ENCODE results near the gene WDR27. TPM values are rescaled to one million over a fixed set of nuclear protein-coding genes. Genes with fewer than 3 reads are reported as not detected.
A peak's percentile ranks its signal among the peaks of the same experiment; 100 is the strongest.

WDR27 gene
- polyA plus RNA-seq, 2 donors = 10.3 to 24.0 TPM

DNA sequence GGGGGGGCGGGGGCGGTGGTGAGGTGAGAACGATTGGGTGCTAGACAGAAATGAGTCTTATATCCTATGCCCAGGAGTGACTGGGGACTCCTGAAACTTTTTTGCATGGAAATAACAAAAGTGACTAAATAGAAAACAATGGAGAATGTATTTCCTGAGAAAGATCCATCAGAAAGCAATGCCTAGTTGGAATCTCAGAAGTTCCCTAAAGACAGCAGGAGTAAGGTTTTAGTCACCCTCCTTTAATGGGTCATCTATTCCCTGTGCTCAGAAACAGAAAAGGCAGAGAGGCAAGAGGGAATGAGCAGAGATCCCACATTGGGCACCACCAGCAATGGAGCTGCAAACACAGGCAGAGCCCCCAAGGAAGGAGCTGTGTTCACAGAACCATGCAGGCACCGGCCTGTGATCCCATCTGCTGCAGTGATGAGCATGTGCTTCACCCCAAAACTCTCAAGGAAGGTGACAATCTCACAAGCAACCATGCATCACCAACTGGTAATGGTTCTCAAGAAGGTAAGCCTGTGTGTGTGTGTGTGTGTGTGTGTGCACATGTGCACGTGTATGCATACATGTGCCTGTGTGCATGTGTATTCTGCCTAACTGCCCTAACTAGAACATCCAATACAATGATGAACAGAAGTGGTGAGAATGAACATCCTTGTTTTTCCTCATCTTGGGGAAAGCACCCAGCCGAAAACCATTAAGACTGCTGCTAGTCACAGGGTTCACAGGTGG lies 168.4 kb downstream of the WDR27 start:
- Histone ChIP-seq H3K4me1 (ENCODE audit: control insufficient read depth in 2 of 2, insufficient read depth in 2 of 2, low read length in 1 of 2) (no peaks in the 10 kb centered on the region), H3K27ac (ENCODE audit: low read depth in 2 of 2, low read length in 1 of 2) (no peak overlapping the region), H3K27me3 (ENCODE audit: control insufficient read depth in 1 of 2, insufficient read depth in 2 of 2, low read length in 2 of 2) (no peaks in the 10 kb centered on the region), H3K36me3 (ENCODE audit: control insufficient read depth in 2 of 2, insufficient read depth in 2 of 2, low read length in 1 of 2) (no peaks in the 10 kb centered on the region), H3K4me3 (ENCODE audit: low read depth in 1 of 2, low read length in 2 of 2) (no peak overlapping the region), H3K9me3 (ENCODE audit: control insufficient read depth in 2 of 2, insufficient read depth in 1 of 2, low read depth in 1 of 2, low read length in 1 of 2) (peaks cover 0 to 6% of the 10 kb centered on the region in 2 donors)
- 96 to 97% methylated on average over 6 of the region's 6 CpGs for WGBS, 2 donors

DNA sequence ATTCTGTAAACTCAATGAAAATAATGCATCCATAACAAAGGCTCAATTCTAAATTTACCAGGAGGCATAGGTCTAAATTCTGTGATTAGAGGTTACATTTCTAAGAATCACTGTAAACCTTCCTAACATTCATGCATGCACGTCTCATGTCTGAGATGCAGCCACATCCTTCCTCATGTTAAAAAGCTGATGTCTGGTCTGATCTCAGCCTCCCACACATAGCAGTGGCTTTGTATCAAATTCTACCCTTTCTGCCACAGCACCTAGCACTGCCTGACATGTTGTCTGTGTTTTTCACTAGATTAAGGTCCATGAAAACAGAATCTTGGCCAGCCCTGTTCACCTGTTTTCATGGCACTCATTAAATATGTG lies 171.1 kb downstream of the WDR27 start:
- Histone ChIP-seq H3K4me3 (ENCODE audit: low read depth in 1 of 2, low read length in 2 of 2) (no peak overlapping the region), H3K36me3 (ENCODE audit: control insufficient read depth in 2 of 2, insufficient read depth in 2 of 2, low read length in 1 of 2) (no peaks in the 10 kb centered on the region), H3K4me1 (ENCODE audit: control insufficient read depth in 2 of 2, insufficient read depth in 2 of 2, low read length in 1 of 2) (no peaks in the 10 kb centered on the region), H3K27me3 (ENCODE audit: control insufficient read depth in 1 of 2, insufficient read depth in 2 of 2, low read length in 2 of 2) (no peaks in the 10 kb centered on the region), H3K9me3 (ENCODE audit: control insufficient read depth in 2 of 2, insufficient read depth in 1 of 2, low read depth in 1 of 2, low read length in 1 of 2) (peaks cover 0 to 6% of the 10 kb centered on the region in 2 donors), H3K27ac (ENCODE audit: low read depth in 2 of 2, low read length in 1 of 2) (peak overlapping the region; percentile 0 to 54)
- 70 to 78% methylated on average over 1 of the region's 1 CpG for WGBS, 2 donors

DNA sequence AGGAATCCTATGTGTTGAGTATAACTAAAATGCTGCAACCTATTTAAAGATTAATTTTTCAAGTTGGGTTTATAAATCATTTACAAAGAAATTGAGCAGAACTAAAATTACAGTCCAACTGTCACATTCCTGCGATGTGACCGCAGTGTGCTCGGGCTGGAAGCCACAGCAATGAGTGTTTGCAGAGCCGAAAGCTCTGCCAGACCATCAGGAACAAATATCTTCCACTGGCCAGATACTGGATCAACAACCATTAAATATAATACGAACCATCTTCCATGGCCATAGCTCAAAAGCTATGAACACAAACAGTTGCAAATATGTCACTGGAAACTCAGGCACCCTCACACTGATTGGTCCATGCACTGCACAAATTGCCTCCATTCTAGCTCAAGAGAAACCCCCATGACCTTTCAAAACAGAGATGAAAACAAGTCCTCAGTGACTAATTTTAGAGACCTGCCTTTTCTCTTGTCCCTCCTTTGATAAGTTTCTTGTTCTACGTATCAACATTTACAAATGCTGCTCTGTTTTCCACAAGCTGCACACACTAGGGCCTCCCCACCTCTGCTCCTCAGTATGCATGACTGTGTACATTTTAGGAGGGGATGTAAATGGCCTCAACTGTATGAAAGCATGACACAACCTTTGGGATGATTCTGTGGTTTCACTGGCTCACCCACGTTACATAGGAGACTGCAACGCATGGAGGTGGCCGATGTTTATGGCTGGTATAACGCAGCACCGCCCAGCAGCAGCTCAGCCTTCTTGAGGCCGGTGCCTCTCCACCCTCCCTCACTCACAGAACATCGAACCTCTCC lies 171.7 kb downstream of the WDR27 start:
- Histone ChIP-seq H3K27ac (ENCODE audit: low read depth in 2 of 2, low read length in 1 of 2) (peak overlapping the region; percentile 0 to 54), H3K4me1 (ENCODE audit: control insufficient read depth in 2 of 2, insufficient read depth in 2 of 2, low read length in 1 of 2) (no peaks in the 10 kb centered on the region), H3K4me3 (ENCODE audit: low read depth in 1 of 2, low read length in 2 of 2) (no peak overlapping the region), H3K27me3 (ENCODE audit: control insufficient read depth in 1 of 2, insufficient read depth in 2 of 2, low read length in 2 of 2) (no peaks in the 10 kb centered on the region), H3K36me3 (ENCODE audit: control insufficient read depth in 2 of 2, insufficient read depth in 2 of 2, low read length in 1 of 2) (no peaks in the 10 kb centered on the region), H3K9me3 (ENCODE audit: control insufficient read depth in 2 of 2, insufficient read depth in 1 of 2, low read depth in 1 of 2, low read length in 1 of 2) (peaks cover 0 to 6% of the 10 kb centered on the region in 2 donors)
- WGBS, 2 donors = 68 to 70% methylated on average over 13 of the region's 13 CpGs

DNA sequence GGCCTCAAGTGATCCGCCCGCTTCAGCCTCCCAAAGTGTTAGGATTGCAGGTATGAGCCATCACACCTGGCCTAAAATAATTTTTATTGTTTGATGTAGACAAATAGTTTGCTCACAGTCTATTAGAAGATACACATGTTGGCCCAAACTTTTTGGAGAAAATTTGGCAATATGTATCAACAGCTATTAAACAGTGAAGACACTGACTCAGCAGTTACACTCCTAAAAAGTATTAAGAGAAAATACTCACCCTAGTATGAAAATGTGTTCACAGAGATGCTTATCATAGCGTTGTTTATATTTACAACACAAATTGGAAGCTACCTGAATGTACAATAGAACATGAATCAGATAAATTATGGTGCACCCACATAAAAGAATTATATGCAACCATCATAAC lies 173.1 kb downstream of the WDR27 start:
- no peak overlapping the region for H3K27ac ChIP-seq (ENCODE audit: low read depth in 2 of 2, low read length in 1 of 2)
- H3K4me1 ChIP-seq (ENCODE audit: control insufficient read depth in 2 of 2, insufficient read depth in 2 of 2, low read length in 1 of 2) = no peaks in the 10 kb centered on the region
- WGBS, 2 donors = 96 to 97% methylated on average over 3 of the region's 3 CpGs
- H3K4me3 ChIP-seq (ENCODE audit: low read depth in 1 of 2, low read length in 2 of 2) = no peak overlapping the region
- no peaks in the 10 kb centered on the region for H3K27me3 ChIP-seq (ENCODE audit: control insufficient read depth in 1 of 2, insufficient read depth in 2 of 2, low read length in 2 of 2)
- H3K9me3 ChIP-seq (ENCODE audit: control insufficient read depth in 2 of 2, insufficient read depth in 1 of 2, low read depth in 1 of 2, low read length in 1 of 2) = peaks cover 0 to 3% of the 10 kb centered on the region in 2 donors
- no peaks in the 10 kb centered on the region for H3K36me3 ChIP-seq (ENCODE audit: control insufficient read depth in 2 of 2, insufficient read depth in 2 of 2, low read length in 1 of 2)

DNA sequence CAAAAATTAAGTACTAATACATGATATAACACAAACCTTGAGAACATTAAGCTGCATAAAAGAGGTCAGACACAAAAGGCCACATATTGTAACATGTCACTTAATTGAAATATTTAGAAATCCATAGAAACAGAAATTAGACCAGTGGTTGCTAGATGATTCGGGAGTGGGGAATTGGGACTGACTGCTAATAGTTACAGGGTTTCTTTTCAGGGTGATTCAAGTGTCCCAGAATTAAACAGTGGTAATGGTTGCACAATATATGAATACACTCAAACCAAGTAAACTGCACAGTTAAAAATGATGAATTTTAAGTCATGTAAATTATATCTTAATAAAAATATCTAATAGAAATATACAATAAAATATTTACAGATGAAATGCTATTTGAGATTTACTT lies 174.5 kb downstream of the WDR27 start:
- no peak overlapping the region for H3K4me3 ChIP-seq (ENCODE audit: low read depth in 1 of 2, low read length in 2 of 2)
- no peaks in the 10 kb centered on the region for H3K4me1 ChIP-seq (ENCODE audit: control insufficient read depth in 2 of 2, insufficient read depth in 2 of 2, low read length in 1 of 2)

DNA sequence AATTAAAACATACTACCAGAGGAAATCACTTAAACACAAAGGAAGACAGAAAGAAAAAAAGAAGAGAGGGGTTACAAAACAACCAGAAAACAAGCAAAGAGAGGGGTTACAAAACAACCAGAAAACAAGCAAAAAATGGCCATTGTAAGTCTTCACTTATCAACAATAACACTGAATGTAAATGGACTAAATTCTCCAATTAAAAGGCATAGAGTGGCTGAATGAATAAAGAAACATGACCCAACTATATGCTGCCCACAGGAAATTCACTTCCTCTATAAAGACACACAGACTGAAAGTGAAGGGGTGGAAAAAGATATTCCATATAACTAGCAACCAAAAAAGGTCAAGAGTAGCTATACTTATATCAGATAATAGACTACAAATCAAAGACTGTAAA lies 180.0 kb downstream of the WDR27 start:
- Histone ChIP-seq H3K36me3 (ENCODE audit: control insufficient read depth in 2 of 2, insufficient read depth in 2 of 2, low read length in 1 of 2) (no peaks in the 10 kb centered on the region), H3K9me3 (ENCODE audit: control insufficient read depth in 2 of 2, insufficient read depth in 1 of 2, low read depth in 1 of 2, low read length in 1 of 2) (peaks cover 0 to 8% of the 10 kb centered on the region in 2 donors), H3K4me3 (ENCODE audit: low read depth in 1 of 2, low read length in 2 of 2) (no peak overlapping the region), H3K27ac (ENCODE audit: low read depth in 2 of 2, low read length in 1 of 2) (no peak overlapping the region), H3K27me3 (ENCODE audit: control insufficient read depth in 1 of 2, insufficient read depth in 2 of 2, low read length in 2 of 2) (no peaks in the 10 kb centered on the region), H3K4me1 (ENCODE audit: control insufficient read depth in 2 of 2, insufficient read depth in 2 of 2, low read length in 1 of 2) (no peaks in the 10 kb centered on the region)

More for the DNA sequence above, 174.5 kb downstream of the WDR27 start:
- 82 to 96% methylated on average over 1 of the region's 1 CpG for WGBS, 2 donors
- no peak overlapping the region for H3K27ac ChIP-seq (ENCODE audit: low read depth in 2 of 2, low read length in 1 of 2)
- H3K9me3 ChIP-seq (ENCODE audit: control insufficient read depth in 2 of 2, insufficient read depth in 1 of 2, low read depth in 1 of 2, low read length in 1 of 2) = no peaks in the 10 kb centered on the region
- H3K36me3 ChIP-seq (ENCODE audit: control insufficient read depth in 2 of 2, insufficient read depth in 2 of 2, low read length in 1 of 2) = no peaks in the 10 kb centered on the region
- no peaks in the 10 kb centered on the region for H3K27me3 ChIP-seq (ENCODE audit: control insufficient read depth in 1 of 2, insufficient read depth in 2 of 2, low read length in 2 of 2)

DNA sequence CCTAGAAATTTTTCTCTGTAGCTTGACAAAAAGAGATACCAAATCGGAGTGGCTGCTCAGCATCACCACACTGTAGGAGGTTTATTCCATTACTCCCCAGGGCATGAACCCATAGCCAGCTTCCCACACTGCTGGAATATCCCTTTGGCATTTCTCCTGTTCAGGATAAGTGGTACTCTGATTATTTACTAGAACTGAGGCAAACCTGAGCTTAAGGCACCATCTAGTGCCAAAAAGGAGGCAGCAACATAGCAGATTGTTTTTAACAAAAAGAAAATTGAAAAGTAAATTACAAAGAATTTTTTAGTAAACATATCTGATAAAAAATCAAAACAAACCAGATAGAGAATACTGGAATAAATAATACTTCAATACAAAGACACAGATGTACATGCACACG lies 181.7 kb downstream of the WDR27 start:
- Histone ChIP-seq H3K4me1 (ENCODE audit: control insufficient read depth in 2 of 2, insufficient read depth in 2 of 2, low read length in 1 of 2) (no peaks in the 10 kb centered on the region), H3K36me3 (ENCODE audit: control insufficient read depth in 2 of 2, insufficient read depth in 2 of 2, low read length in 1 of 2) (no peaks in the 10 kb centered on the region), H3K4me3 (ENCODE audit: low read depth in 1 of 2, low read length in 2 of 2) (no peak overlapping the region), H3K9me3 (ENCODE audit: control insufficient read depth in 2 of 2, insufficient read depth in 1 of 2, low read depth in 1 of 2, low read length in 1 of 2) (peaks cover 0 to 8% of the 10 kb centered on the region in 2 donors), H3K27me3 (ENCODE audit: control insufficient read depth in 1 of 2, insufficient read depth in 2 of 2, low read length in 2 of 2) (no peaks in the 10 kb centered on the region), H3K27ac (ENCODE audit: low read depth in 2 of 2, low read length in 1 of 2) (no peak overlapping the region)
- 90 to 94% methylated on average over 2 of the region's 2 CpGs for WGBS, 2 donors

DNA sequence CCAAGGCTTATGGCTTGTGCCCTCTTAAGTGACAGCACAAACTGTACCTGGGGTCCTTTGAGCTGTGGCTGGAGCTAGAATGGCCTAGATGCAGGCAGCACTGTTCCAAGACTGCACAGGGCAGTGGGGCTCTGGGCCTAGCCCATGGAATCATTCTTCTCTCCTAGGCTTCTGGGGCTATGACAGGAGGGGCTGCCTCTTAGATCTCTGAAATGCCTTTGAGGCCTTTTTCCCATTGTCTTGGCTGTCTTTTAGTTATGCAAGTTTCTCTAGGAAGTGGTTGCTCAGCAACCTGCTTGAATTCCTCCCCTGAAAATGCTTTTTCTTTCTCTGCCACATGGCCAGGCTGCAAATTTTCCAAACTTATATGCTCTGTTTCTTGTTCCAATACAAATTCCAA lies 183.4 kb downstream of the WDR27 start:
- H3K4me3 ChIP-seq (ENCODE audit: low read depth in 1 of 2, low read length in 2 of 2) = no peak overlapping the region
- no peaks in the 10 kb centered on the region for H3K4me1 ChIP-seq (ENCODE audit: control insufficient read depth in 2 of 2, insufficient read depth in 2 of 2, low read length in 1 of 2)
- no peaks in the 10 kb centered on the region for H3K27me3 ChIP-seq (ENCODE audit: control insufficient read depth in 1 of 2, insufficient read depth in 2 of 2, low read length in 2 of 2)
- H3K27ac ChIP-seq (ENCODE audit: low read depth in 2 of 2, low read length in 1 of 2) = no peak overlapping the region
- peaks cover 0 to 8% of the 10 kb centered on the region in 2 donors for H3K9me3 ChIP-seq (ENCODE audit: control insufficient read depth in 2 of 2, insufficient read depth in 1 of 2, low read depth in 1 of 2, low read length in 1 of 2)
- no peaks in the 10 kb centered on the region for H3K36me3 ChIP-seq (ENCODE audit: control insufficient read depth in 2 of 2, insufficient read depth in 2 of 2, low read length in 1 of 2)

DNA sequence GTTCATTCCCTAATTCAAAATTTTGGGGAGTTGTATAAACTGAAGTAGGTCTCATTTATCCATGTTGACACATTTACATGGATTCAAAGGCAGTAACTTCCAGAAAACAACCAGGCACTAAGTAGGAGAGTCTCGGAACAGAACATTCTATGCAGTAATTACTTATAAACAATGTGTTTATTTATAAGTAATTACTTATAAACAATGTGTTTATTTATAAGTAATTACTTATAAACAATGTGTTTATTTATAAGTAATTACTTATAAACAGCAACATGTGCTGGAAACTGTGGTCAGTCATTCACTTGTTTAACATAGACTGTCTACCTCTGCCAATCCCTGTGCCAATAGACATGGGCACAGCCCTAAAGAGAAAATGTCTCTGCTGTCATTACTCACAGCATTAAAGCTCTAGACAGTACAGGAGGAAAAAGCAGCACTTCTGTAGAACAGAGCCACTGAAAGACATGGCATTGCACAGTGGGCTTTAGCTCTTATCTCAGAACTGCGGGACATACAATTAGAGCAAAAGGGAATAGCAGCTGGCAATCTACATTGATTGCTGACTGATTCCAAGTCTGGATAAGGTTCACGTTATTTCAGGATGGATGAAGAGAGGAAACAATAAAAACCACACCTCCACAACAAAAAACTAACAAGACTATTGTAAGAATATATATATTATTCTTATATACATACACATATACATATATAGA lies 188.2 kb downstream of the WDR27 start:
- H3K4me1 ChIP-seq (ENCODE audit: control insufficient read depth in 2 of 2, insufficient read depth in 2 of 2, low read length in 1 of 2) = no peaks in the 10 kb centered on the region
- peaks cover 0 to 8% of the 10 kb centered on the region in 2 donors for H3K9me3 ChIP-seq (ENCODE audit: control insufficient read depth in 2 of 2, insufficient read depth in 1 of 2, low read depth in 1 of 2, low read length in 1 of 2)
- H3K4me3 ChIP-seq (ENCODE audit: low read depth in 1 of 2, low read length in 2 of 2) = no peak overlapping the region
- no peak overlapping the region for H3K27ac ChIP-seq (ENCODE audit: low read depth in 2 of 2, low read length in 1 of 2)
- WGBS, 2 donors = 82 to 84% methylated on average over 3 of the region's 3 CpGs
- H3K27me3 ChIP-seq (ENCODE audit: control insufficient read depth in 1 of 2, insufficient read depth in 2 of 2, low read length in 2 of 2) = no peaks in the 10 kb centered on the region
- H3K36me3 ChIP-seq (ENCODE audit: control insufficient read depth in 2 of 2, insufficient read depth in 2 of 2, low read length in 1 of 2) = no peaks in the 10 kb centered on the region

Data from esophagus (tissue), 2 donors.